ENCODE data around the gene OR1N2.
"Not testable (repeated sequence)": the region's sequence is repeated elsewhere in the genome, so short reads cannot be mapped to it uniquely, and the experiment has no call there.

OR1N2 gene

GRCh38 chr9:122552812-122553211 lies at the start of gene OR1N2:
Gene OR1N2 (plus strand): TSS chr9:122553112. CDS start chr9:122553212, 100 bp downstream.
- DNase-seq (ENCODE audit: low read depth, low spot score), result no peak

- no peak for DNase-seq (ENCODE audit: low read depth, low spot score)
Measured at GRCh38 chr9:122506964-122507363, 45.9 kb upstream of the OR1N2 start.

GRCh38 chr9:122510502-122510901 lies 42.4 kb upstream of the OR1N2 start, which contains the start of gene OR1J2:
Gene OR1J2 (plus strand): TSS chr9:122510802. CDS start chr9:122510802, 0 bp downstream.
- no peak for DNase-seq (ENCODE audit: low read depth, low spot score)

- no peak for DNase-seq (ENCODE audit: low read depth, low spot score)
Measured at GRCh38 chr9:122518226-122518625, 34.7 kb upstream of the OR1N2 start.

- no peak for DNase-seq (ENCODE audit: low read depth, low spot score)
Measured at GRCh38 chr9:122518841-122519240, 34.1 kb upstream of the OR1N2 start, which contains the start of gene OR1J4. Gene OR1J4 (plus strand): TSS chr9:122519141. CDS start chr9:122519141, 0 bp downstream.

- no peak for DNase-seq (ENCODE audit: low read depth, low spot score)
Measured at GRCh38 chr9:122519376-122519775, 33.5 kb upstream of the OR1N2 start.

- DNase-seq (ENCODE audit: low read depth, low spot score), result no peak
Measured at GRCh38 chr9:122526602-122527001, 26.3 kb upstream of the OR1N2 start.

GRCh38 chr9:122527193-122527592 lies 25.7 kb upstream of the OR1N2 start, which contains the start of gene OR1N1:
Gene OR1N1 (minus strand): TSS chr9:122527293. CDS start chr9:122527293, 0 bp downstream.
- DNase-seq (ENCODE audit: low read depth, low spot score), result no peak

GRCh38 chr9:122531157-122531556 lies 21.8 kb upstream of the OR1N2 start:
- not testable (repeated sequence) for DNase-seq (ENCODE audit: low read depth, low spot score)

- no peak for DNase-seq (ENCODE audit: low read depth, low spot score)
Measured at GRCh38 chr9:122536134-122536533, 16.8 kb upstream of the OR1N2 start.

- DNase-seq (ENCODE audit: low read depth, low spot score), result not testable (repeated sequence)
Measured at GRCh38 chr9:122537066-122537465, 15.8 kb upstream of the OR1N2 start.

- DNase-seq (ENCODE audit: low read depth, low spot score), result no peak
Measured at GRCh38 chr9:122538757-122539156, 14.2 kb upstream of the OR1N2 start.

GRCh38 chr9:122546196-122546595 lies 6.7 kb upstream of the OR1N2 start:
- no peak for DNase-seq (ENCODE audit: low read depth, low spot score)

- no peak for DNase-seq (ENCODE audit: low read depth, low spot score)
Measured at GRCh38 chr9:122551371-122551770, 1.5 kb upstream of the OR1N2 start.

GRCh38 chr9:122561446-122561845 lies 8.5 kb downstream of the OR1N2 start:
- no peak for DNase-seq (ENCODE audit: low read depth, low spot score)

- peak; percentile 40 for DNase-seq (ENCODE audit: low read depth, low spot score)
Measured at GRCh38 chr9:122562134-122562760, 9.3 kb downstream of the OR1N2 start.

- DNase-seq (ENCODE audit: low read depth, low spot score), result no peak
Measured at GRCh38 chr9:122567901-122568300, 15.0 kb downstream of the OR1N2 start.

GRCh38 chr9:122572456-122572855 lies 19.5 kb downstream of the OR1N2 start:
- no peak for DNase-seq (ENCODE audit: low read depth, low spot score)

GRCh38 chr9:122579874-122580273 lies 27.0 kb downstream of the OR1N2 start:
- no peak for DNase-seq (ENCODE audit: low read depth, low spot score)

GRCh38 chr9:122580360-122580759 lies 27.4 kb downstream of the OR1N2 start:
- DNase-seq (ENCODE audit: low read depth, low spot score), result no peak

GRCh38 chr9:122583284-122583683 lies 30.4 kb downstream of the OR1N2 start, which contains the start of gene OR1L8:
Gene OR1L8 (minus strand): TSS chr9:122583384. CDS start chr9:122568477, 14,907 bp downstream.
- not testable (repeated sequence) for DNase-seq (ENCODE audit: low read depth, low spot score)

Data from iPS DF 19.7 (cell line).